GM12865 (cell line): ENCODE results near the gene ZMYND15.
A peak's percentile ranks its signal among the peaks of the same experiment; 100 is the strongest.

Experiments used
- DNase-seq: peaks from one replicate; pipeline ENCODE4 v3.0.0; 2010; ENCODE audit warnings: low read depth
- H3K4me3 ChIP-seq: 2 replicates; pipeline ENCODE4 v1.5.1; 2011; ENCODE audit warnings: mild to moderate bottlenecking, low read depth, low read length, control low read depth
- CTCF ChIP-seq: IDR thresholded peaks from 2 replicates; pipeline ENCODE4 v1.5.1; 2011; ENCODE audit warnings: low read length, control low read depth, low read depth, inconsistent platforms; ENCODE audit not compliant: insufficient read depth; ENCODE audit errors: missing control alignments

The ZMYND15 gene

DNA sequence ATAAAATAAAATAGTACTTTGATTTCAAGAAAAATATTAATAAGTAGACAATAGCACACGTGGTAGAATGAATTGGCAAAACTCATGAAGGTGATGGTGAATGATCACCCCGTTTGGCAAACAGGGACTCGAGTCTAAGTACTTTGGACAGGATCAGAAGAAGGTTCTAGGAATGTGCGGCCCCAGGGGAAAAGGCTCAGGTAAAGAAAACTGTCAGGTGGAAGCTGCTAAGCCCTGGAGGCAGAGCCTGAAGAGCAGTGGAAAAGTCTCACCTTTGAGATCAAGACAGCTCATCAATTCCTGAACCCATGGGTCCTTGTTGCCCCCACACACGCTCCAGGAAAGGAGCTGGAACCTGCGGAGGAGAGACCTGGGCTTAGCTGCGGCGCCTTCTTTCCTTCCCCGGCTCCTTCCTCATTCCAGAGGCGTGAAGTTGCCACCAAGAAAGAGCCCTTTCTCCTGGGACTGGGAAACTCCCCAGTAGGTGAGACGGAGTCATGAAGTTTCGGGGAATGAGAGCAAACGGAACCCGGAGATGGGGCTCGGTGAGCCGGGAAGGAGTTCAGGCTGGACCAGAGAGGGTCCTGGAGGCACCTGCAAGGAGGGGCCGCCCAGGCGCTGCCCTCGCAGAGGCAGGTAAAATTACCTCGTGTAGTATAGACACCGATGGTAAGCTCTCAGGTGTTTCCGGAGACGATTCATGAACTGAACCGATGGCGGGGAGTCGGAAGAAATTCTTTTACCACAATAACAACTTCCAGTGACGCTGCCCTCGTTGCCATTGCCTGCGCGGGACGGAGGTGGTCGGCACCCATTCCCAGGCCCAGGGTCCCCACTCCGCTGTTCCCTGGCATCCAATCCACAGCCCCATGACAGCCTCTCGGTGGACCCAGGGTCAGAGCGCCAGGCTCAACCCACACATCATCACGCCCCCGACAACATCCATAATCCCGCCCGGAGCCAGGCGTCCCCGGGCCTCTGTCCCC is 1.2 kb upstream of the ZMYND15 start:
- no peak for TF ChIP-seq CTCF
- peak overlapping the region; percentile 82 for H3K4me3 ChIP-seq
- DNase-seq: no peak

DNA sequence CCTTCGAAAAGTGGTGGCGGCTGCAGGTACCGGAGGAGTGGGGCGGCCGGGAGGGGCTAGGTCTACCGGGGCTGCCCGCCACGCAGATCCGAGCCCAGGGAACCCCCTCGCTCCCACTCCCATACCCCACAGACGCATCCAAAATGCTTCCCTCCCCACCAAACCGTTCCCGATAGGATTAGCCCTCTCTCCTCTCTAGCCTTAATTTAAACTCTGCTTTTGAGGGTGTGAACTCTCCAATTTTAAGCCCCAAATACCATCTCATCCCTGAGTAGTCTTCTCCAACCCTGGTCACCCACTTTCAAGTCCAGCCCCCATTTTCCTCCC is 355 bp downstream of the ZMYND15 start:
- DNase-seq: no peak
- TF ChIP-seq CTCF: no peak
- peak overlapping the region; percentile 82 for H3K4me3 ChIP-seq

GRCh38 chr17:4740584-4740983 is 951 bp downstream of the ZMYND15 start:
- H3K4me3 ChIP-seq: no peak overlapping the region
- TF ChIP-seq CTCF: no peak
- no peak for DNase-seq

DNA sequence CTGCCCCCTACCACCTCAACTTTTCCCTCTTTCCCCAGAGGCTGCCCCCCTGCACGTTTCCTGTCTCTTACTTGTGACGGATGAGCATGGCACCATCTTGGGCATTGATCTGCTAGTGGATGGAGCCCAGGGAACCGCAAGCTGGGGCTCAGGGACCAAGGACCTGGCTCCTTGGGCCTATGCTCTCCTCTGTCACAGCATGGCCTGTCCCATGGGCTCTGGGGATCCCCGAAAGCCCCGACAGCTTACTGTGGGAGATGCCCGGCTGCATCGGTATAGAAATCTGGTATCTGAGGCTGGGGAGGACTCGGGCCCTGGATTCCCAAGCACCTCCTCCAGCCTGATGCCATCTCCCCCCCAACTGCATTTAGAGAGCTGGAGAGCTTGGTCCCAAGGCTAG is 1.9 kb downstream of the ZMYND15 start:
- H3K4me3 ChIP-seq: no peak overlapping the region
- no peak for TF ChIP-seq CTCF
- no peak for DNase-seq

GRCh38 chr17:4742133-4742532 is 2.5 kb downstream of the ZMYND15 start:
- H3K4me3 ChIP-seq: no peak overlapping the region
- no peak for TF ChIP-seq CTCF
- no peak for DNase-seq

DNA sequence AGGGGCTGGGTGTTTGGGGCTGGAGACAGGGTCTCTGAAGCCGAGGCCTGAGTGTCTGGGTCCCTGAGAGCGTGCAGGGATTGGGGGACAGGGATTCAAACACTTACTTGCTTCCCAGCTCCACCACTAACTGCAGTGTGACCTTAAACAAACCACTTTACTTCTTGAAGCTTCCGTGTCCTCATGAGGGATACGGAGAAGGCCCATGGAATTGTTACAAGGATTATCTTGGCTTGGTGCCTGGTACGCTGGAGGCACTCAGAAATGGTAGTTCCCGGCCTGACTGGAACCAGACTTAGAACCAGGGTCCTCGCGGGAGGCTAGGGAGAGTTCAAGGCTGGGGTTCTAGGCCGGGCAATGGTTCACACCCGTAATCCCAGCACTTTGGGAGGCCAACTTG is 3.0 kb downstream of the ZMYND15 start:
- H3K4me3 ChIP-seq: no peak overlapping the region
- no peak for DNase-seq
- TF ChIP-seq CTCF: no peak

- no peak for DNase-seq
- TF ChIP-seq CTCF: no peak
- H3K4me3 ChIP-seq: no peak overlapping the region
Observed at GRCh38 chr17:4743216-4743615, 3.6 kb downstream of the ZMYND15 start.
